Effector memory CD4-positive, alpha-beta T cell (primary cell): ENCODE results near the gene ANAPC1.
"Not testable (repeated sequence)": the region's sequence is repeated elsewhere in the genome, so short reads cannot be mapped to it uniquely, and the experiment has no call there.

ENCODE experiments used
- DNase-seq, 3 donors: peaks; one replicate each; pipeline ENCODE4 v3.0.0-alpha.2; 2020
- H3K27ac ChIP-seq: 2 replicates; pipeline ENCODE4 v1.7.0; 2013; ENCODE audit warnings: mild to moderate bottlenecking, low read length, moderate library complexity; ENCODE audit not compliant: insufficient read depth, poor library complexity, severe bottlenecking
- H3K27me3 ChIP-seq: replicated peaks from 2 replicates; pipeline ENCODE4 v1.7.0; 2013; ENCODE audit warnings: mild to moderate bottlenecking, low read length; ENCODE audit not compliant: insufficient read depth, control insufficient read depth, poor library complexity, severe bottlenecking
- H3K36me3 ChIP-seq: 2 replicates; pipeline ENCODE4 v1.7.0; 2013; ENCODE audit warnings: mild to moderate bottlenecking, low read length, moderate library complexity; ENCODE audit not compliant: control insufficient read depth, insufficient read depth
- H3K4me1 ChIP-seq: 2 replicates; pipeline ENCODE4 v1.7.0; 2013; ENCODE audit warnings: low read length, mild to moderate bottlenecking; ENCODE audit not compliant: control insufficient read depth, insufficient read depth, poor library complexity, severe bottlenecking
- H3K4me3 ChIP-seq: 2 replicates; pipeline ENCODE4 v1.7.0; 2013; ENCODE audit warnings: low read length, low read depth, mild to moderate bottlenecking; ENCODE audit not compliant: insufficient read depth, poor library complexity, severe bottlenecking
- H3K9me3 ChIP-seq: 2 replicates; pipeline ENCODE4 v1.7.0; 2013; ENCODE audit warnings: mild to moderate bottlenecking, low read length, moderate library complexity; ENCODE audit not compliant: control insufficient read depth

The ANAPC1 gene

GRCh38 chr2:111741517-111741916, 142.5 kb downstream of the ANAPC1 start:
- not testable (repeated sequence) for H3K27ac ChIP-seq, H3K4me3 ChIP-seq, H3K27me3 ChIP-seq, DNase-seq, H3K36me3 ChIP-seq, H3K9me3 ChIP-seq, H3K4me1 ChIP-seq

- H3K9me3 ChIP-seq, H3K4me3 ChIP-seq, DNase-seq, H3K36me3 ChIP-seq, H3K27me3 ChIP-seq, H3K27ac ChIP-seq, H3K4me1 ChIP-seq: not testable (repeated sequence)
These were observed 147.9 kb downstream of the ANAPC1 start for GRCh38 chr2:111735838-111736721.

- not testable (repeated sequence) for DNase-seq, H3K27ac ChIP-seq, H3K27me3 ChIP-seq, H3K9me3 ChIP-seq, H3K4me1 ChIP-seq, H3K36me3 ChIP-seq, H3K4me3 ChIP-seq
These were observed 148.6 kb downstream of the ANAPC1 start for GRCh38 chr2:111735420-111735819.

- H3K27me3 ChIP-seq, H3K27ac ChIP-seq, H3K9me3 ChIP-seq, H3K4me3 ChIP-seq, H3K36me3 ChIP-seq, H3K4me1 ChIP-seq, DNase-seq: not testable (repeated sequence)
These were observed 154.1 kb downstream of the ANAPC1 start for GRCh38 chr2:111729812-111730458.

GRCh38 chr2:111727611-111728110, 156.3 kb downstream of the ANAPC1 start:
- not testable (repeated sequence) for H3K9me3 ChIP-seq, H3K27me3 ChIP-seq, DNase-seq, H3K27ac ChIP-seq, H3K4me3 ChIP-seq, H3K4me1 ChIP-seq, H3K36me3 ChIP-seq

GRCh38 chr2:111725742-111726141, 158.3 kb downstream of the ANAPC1 start:
- not testable (repeated sequence) for H3K4me1 ChIP-seq, H3K27ac ChIP-seq, DNase-seq

GRCh38 chr2:111719610-111720009, 164.4 kb downstream of the ANAPC1 start:
- H3K4me3 ChIP-seq, H3K9me3 ChIP-seq, H3K27ac ChIP-seq, DNase-seq, H3K27me3 ChIP-seq, H3K4me1 ChIP-seq, H3K36me3 ChIP-seq: not testable (repeated sequence)

More at GRCh38 chr2:111725742-111726141, 158.3 kb downstream of the ANAPC1 start:
- H3K9me3 ChIP-seq, H3K27me3 ChIP-seq, H3K4me3 ChIP-seq, H3K36me3 ChIP-seq: not testable (repeated sequence)
